ENCODE results near the gene ERC2.

The ERC2 gene

GRCh38 chr3:55717481-55717880 is 750.8 kb downstream of the ERC2 start:
- H3K4me3 ChIP-seq (ENCODE audit: extremely low read depth, insufficient read depth, low read length, poor library complexity, severe bottlenecking) = no peak overlapping the region
- WGBS, 2 experiments (ENCODE audit: insufficient coverage in 2 of 2) = 92 to 93% methylated on average over 2 of the region's 5 CpGs
- peaks cover 8% of the 10 kb centered on the region for H3K4me1 ChIP-seq (ENCODE audit: control insufficient read depth, insufficient read depth, low read length, poor library complexity, severe bottlenecking)
- H3K9me3 ChIP-seq (ENCODE audit: control insufficient read depth, low read length) = no peaks in the 10 kb centered on the region
- no peaks in the 10 kb centered on the region for H3K36me3 ChIP-seq (ENCODE audit: control insufficient read depth, insufficient read depth, low read length)
- H3K27ac ChIP-seq (ENCODE audit: low read depth, low read length, severe bottlenecking) = no peak overlapping the region

GRCh38 chr3:55716611-55717225 is 751.5 kb downstream of the ERC2 start:
- WGBS, 2 experiments (ENCODE audit: insufficient coverage in 2 of 2) = 100% methylated on average over 2 of the region's 2 CpGs; no CpG with 5 or more reads in 1 of the 2 experiments
- H3K4me1 ChIP-seq (ENCODE audit: control insufficient read depth, insufficient read depth, low read length, poor library complexity, severe bottlenecking) = peaks cover 8% of the 10 kb centered on the region
- no peak overlapping the region for H3K27ac ChIP-seq (ENCODE audit: low read depth, low read length, severe bottlenecking)
- no peaks in the 10 kb centered on the region for H3K36me3 ChIP-seq (ENCODE audit: control insufficient read depth, insufficient read depth, low read length)
- no peaks in the 10 kb centered on the region for H3K9me3 ChIP-seq (ENCODE audit: control insufficient read depth, low read length)
- H3K4me3 ChIP-seq (ENCODE audit: extremely low read depth, insufficient read depth, low read length, poor library complexity, severe bottlenecking) = no peak overlapping the region

GRCh38 chr3:55716044-55716443 is 752.2 kb downstream of the ERC2 start:
- Histone ChIP-seq H3K9me3 (ENCODE audit: control insufficient read depth, low read length) (no peaks in the 10 kb centered on the region), H3K27ac (ENCODE audit: low read depth, low read length, severe bottlenecking) (no peak overlapping the region), H3K36me3 (ENCODE audit: control insufficient read depth, insufficient read depth, low read length) (no peaks in the 10 kb centered on the region), H3K4me1 (ENCODE audit: control insufficient read depth, insufficient read depth, low read length, poor library complexity, severe bottlenecking) (peaks cover 8% of the 10 kb centered on the region), H3K4me3 (ENCODE audit: extremely low read depth, insufficient read depth, low read length, poor library complexity, severe bottlenecking) (no peak overlapping the region)

GRCh38 chr3:55714057-55714456 is 754.2 kb downstream of the ERC2 start:
- peaks cover 11% of the 10 kb centered on the region for H3K4me1 ChIP-seq (ENCODE audit: control insufficient read depth, insufficient read depth, low read length, poor library complexity, severe bottlenecking)

GRCh38 chr3:55711646-55712045 is 756.6 kb downstream of the ERC2 start:
- no peaks in the 10 kb centered on the region for H3K9me3 ChIP-seq (ENCODE audit: control insufficient read depth, low read length)
- H3K4me3 ChIP-seq (ENCODE audit: extremely low read depth, insufficient read depth, low read length, poor library complexity, severe bottlenecking) = no peak overlapping the region
- H3K4me1 ChIP-seq (ENCODE audit: control insufficient read depth, insufficient read depth, low read length, poor library complexity, severe bottlenecking) = peaks cover 14% of the 10 kb centered on the region
- H3K36me3 ChIP-seq (ENCODE audit: control insufficient read depth, insufficient read depth, low read length) = no peaks in the 10 kb centered on the region
- no peak overlapping the region for H3K27ac ChIP-seq (ENCODE audit: low read depth, low read length, severe bottlenecking)
- WGBS, 2 experiments (ENCODE audit: insufficient coverage in 2 of 2) = no CpG with 5 or more reads among the region's 1 CpG

More at GRCh38 chr3:55714057-55714456, 754.2 kb downstream of the ERC2 start:
- H3K27ac ChIP-seq (ENCODE audit: low read depth, low read length, severe bottlenecking) = no peak overlapping the region
- H3K36me3 ChIP-seq (ENCODE audit: control insufficient read depth, insufficient read depth, low read length) = no peaks in the 10 kb centered on the region
- no peaks in the 10 kb centered on the region for H3K9me3 ChIP-seq (ENCODE audit: control insufficient read depth, low read length)
- H3K4me3 ChIP-seq (ENCODE audit: extremely low read depth, insufficient read depth, low read length, poor library complexity, severe bottlenecking) = no peak overlapping the region

- WGBS, 2 experiments (ENCODE audit: insufficient coverage in 2 of 2) = 87 to 90% methylated on average over 2 to 6 of the region's 8 CpGs
- Histone ChIP-seq H3K9me3 (ENCODE audit: control insufficient read depth, low read length) (no peaks in the 10 kb centered on the region), H3K27ac (ENCODE audit: low read depth, low read length, severe bottlenecking) (no peak overlapping the region), H3K4me3 (ENCODE audit: extremely low read depth, insufficient read depth, low read length, poor library complexity, severe bottlenecking) (no peak overlapping the region), H3K36me3 (ENCODE audit: control insufficient read depth, insufficient read depth, low read length) (no peaks in the 10 kb centered on the region), H3K4me1 (ENCODE audit: control insufficient read depth, insufficient read depth, low read length, poor library complexity, severe bottlenecking) (peaks cover 14% of the 10 kb centered on the region)
Observed at GRCh38 chr3:55709411-55710012, 758.8 kb downstream of the ERC2 start.

- H3K9me3 ChIP-seq (ENCODE audit: control insufficient read depth, low read length) = no peaks in the 10 kb centered on the region
- no peaks in the 10 kb centered on the region for H3K36me3 ChIP-seq (ENCODE audit: control insufficient read depth, insufficient read depth, low read length)
- no peak overlapping the region for H3K4me3 ChIP-seq (ENCODE audit: extremely low read depth, insufficient read depth, low read length, poor library complexity, severe bottlenecking)
- WGBS, 2 experiments (ENCODE audit: insufficient coverage in 2 of 2) = 86 to 98% methylated on average over 4 to 6 of the region's 7 CpGs
- H3K27ac ChIP-seq (ENCODE audit: low read depth, low read length, severe bottlenecking) = peak overlapping the region; percentile 43
- H3K4me1 ChIP-seq (ENCODE audit: control insufficient read depth, insufficient read depth, low read length, poor library complexity, severe bottlenecking) = peaks cover 14% of the 10 kb centered on the region
Observed at GRCh38 chr3:55708921-55709320, 759.3 kb downstream of the ERC2 start.

GRCh38 chr3:55708242-55708641 is 760.0 kb downstream of the ERC2 start:
- Histone ChIP-seq H3K9me3 (ENCODE audit: control insufficient read depth, low read length) (no peaks in the 10 kb centered on the region), H3K4me1 (ENCODE audit: control insufficient read depth, insufficient read depth, low read length, poor library complexity, severe bottlenecking) (peaks cover 14% of the 10 kb centered on the region), H3K36me3 (ENCODE audit: control insufficient read depth, insufficient read depth, low read length) (no peaks in the 10 kb centered on the region), H3K27ac (ENCODE audit: low read depth, low read length, severe bottlenecking) (peak overlapping the region; percentile 54), H3K4me3 (ENCODE audit: extremely low read depth, insufficient read depth, low read length, poor library complexity, severe bottlenecking) (no peak overlapping the region)
- 42 to 100% methylated on average over 1 to 2 of the region's 3 CpGs for WGBS, 2 experiments (ENCODE audit: insufficient coverage in 2 of 2)

GRCh38 chr3:55704521-55704920 is 763.7 kb downstream of the ERC2 start:
- Histone ChIP-seq H3K4me1 (ENCODE audit: control insufficient read depth, insufficient read depth, low read length, poor library complexity, severe bottlenecking) (peaks cover 32% of the 10 kb centered on the region), H3K36me3 (ENCODE audit: control insufficient read depth, insufficient read depth, low read length) (no peaks in the 10 kb centered on the region), H3K9me3 (ENCODE audit: control insufficient read depth, low read length) (no peaks in the 10 kb centered on the region), H3K4me3 (ENCODE audit: extremely low read depth, insufficient read depth, low read length, poor library complexity, severe bottlenecking) (no peak overlapping the region), H3K27ac (ENCODE audit: low read depth, low read length, severe bottlenecking) (no peak overlapping the region)
- no CpG with 5 or more reads among the region's 1 CpG for WGBS, 2 experiments (ENCODE audit: insufficient coverage in 2 of 2)

GRCh38 chr3:55702822-55703221 is 765.4 kb downstream of the ERC2 start:
- H3K4me3 ChIP-seq (ENCODE audit: extremely low read depth, insufficient read depth, low read length, poor library complexity, severe bottlenecking) = no peak overlapping the region
- no peak overlapping the region for H3K27ac ChIP-seq (ENCODE audit: low read depth, low read length, severe bottlenecking)
- no peaks in the 10 kb centered on the region for H3K9me3 ChIP-seq (ENCODE audit: control insufficient read depth, low read length)
- peaks cover 22% of the 10 kb centered on the region for H3K4me1 ChIP-seq (ENCODE audit: control insufficient read depth, insufficient read depth, low read length, poor library complexity, severe bottlenecking)
- WGBS, 2 experiments (ENCODE audit: insufficient coverage in 2 of 2) = 91 to 95% methylated on average over 5 to 6 of the region's 6 CpGs
- H3K36me3 ChIP-seq (ENCODE audit: control insufficient read depth, insufficient read depth, low read length) = no peaks in the 10 kb centered on the region

GRCh38 chr3:55701997-55702396 is 766.3 kb downstream of the ERC2 start:
- Histone ChIP-seq H3K9me3 (ENCODE audit: control insufficient read depth, low read length) (no peaks in the 10 kb centered on the region), H3K4me1 (ENCODE audit: control insufficient read depth, insufficient read depth, low read length, poor library complexity, severe bottlenecking) (peaks cover 20% of the 10 kb centered on the region), H3K4me3 (ENCODE audit: extremely low read depth, insufficient read depth, low read length, poor library complexity, severe bottlenecking) (no peak overlapping the region), H3K36me3 (ENCODE audit: control insufficient read depth, insufficient read depth, low read length) (no peaks in the 10 kb centered on the region), H3K27ac (ENCODE audit: low read depth, low read length, severe bottlenecking) (no peak overlapping the region)
- 82 to 90% methylated on average over 2 of the region's 3 CpGs for WGBS, 2 experiments (ENCODE audit: insufficient coverage in 2 of 2)
